ENCODE data around the gene TTLL1.
A peak's percentile ranks its signal among the peaks of the same experiment; 100 is the strongest.

The TTLL1 gene

GRCh38 chr22:43014869-43015676 lies 74.1 kb downstream of the TTLL1 start, which contains the start of gene PACSIN2:
Gene PACSIN2 (minus strand): TSS chr22:43015149. CDS start chr22:42912080, 103,069 bp downstream.
- no peaks in the 10 kb centered on the region for H3K27me3 ChIP-seq (replicated peaks; ENCODE audit: control insufficient read depth, insufficient read depth, low read length, poor library complexity, severe bottlenecking)
- H3K4me3 ChIP-seq (ENCODE audit: insufficient read depth, low read depth, low read length, poor library complexity, severe bottlenecking), result peak within 1 kb of the TSS; percentile 80
- no peaks in the 10 kb centered on the region for H3K9me3 ChIP-seq (ENCODE audit: control insufficient read depth, low read length)
- DNase-seq, result peak; percentile 97 to 99 (median 98)
- no peaks in the 10 kb centered on the region for H3K36me3 ChIP-seq (ENCODE audit: control insufficient read depth, insufficient read depth, low read length)
- peak within 1 kb of the TSS; percentile 83 for H3K27ac ChIP-seq (ENCODE audit: insufficient read depth, low read length, poor library complexity, severe bottlenecking)
- H3K4me1 ChIP-seq (ENCODE audit: control insufficient read depth, insufficient read depth, low read length, poor library complexity, severe bottlenecking), result peaks cover 11% of the 10 kb centered on the region

GRCh38 chr22:43014316-43014868 lies 74.8 kb downstream of the TTLL1 start:
- peak overlapping the region; percentile 83 for H3K27ac ChIP-seq (ENCODE audit: insufficient read depth, low read length, poor library complexity, severe bottlenecking)
- H3K27me3 ChIP-seq (replicated peaks; ENCODE audit: control insufficient read depth, insufficient read depth, low read length, poor library complexity, severe bottlenecking), result no peaks in the 10 kb centered on the region
- DNase-seq, result peak in 2 of 3 donors; percentile 39 to 43
- no peaks in the 10 kb centered on the region for H3K36me3 ChIP-seq (ENCODE audit: control insufficient read depth, insufficient read depth, low read length)
- H3K4me1 ChIP-seq (ENCODE audit: control insufficient read depth, insufficient read depth, low read length, poor library complexity, severe bottlenecking), result peaks cover 11% of the 10 kb centered on the region
- H3K9me3 ChIP-seq (ENCODE audit: control insufficient read depth, low read length), result no peaks in the 10 kb centered on the region
- peak overlapping the region; percentile 80 for H3K4me3 ChIP-seq (ENCODE audit: insufficient read depth, low read depth, low read length, poor library complexity, severe bottlenecking)

GRCh38 chr22:43013355-43014315 lies 75.6 kb downstream of the TTLL1 start:
- Histone ChIP-seq H3K27me3 (replicated peaks; ENCODE audit: control insufficient read depth, insufficient read depth, low read length, poor library complexity, severe bottlenecking) (no peaks in the 10 kb centered on the region), H3K4me1 (ENCODE audit: control insufficient read depth, insufficient read depth, low read length, poor library complexity, severe bottlenecking) (peaks cover 11% of the 10 kb centered on the region), H3K4me3 (ENCODE audit: insufficient read depth, low read depth, low read length, poor library complexity, severe bottlenecking) (peak overlapping the region; percentile 80), H3K27ac (ENCODE audit: insufficient read depth, low read length, poor library complexity, severe bottlenecking) (peak overlapping the region; percentile 83), H3K36me3 (ENCODE audit: control insufficient read depth, insufficient read depth, low read length) (no peaks in the 10 kb centered on the region), H3K9me3 (ENCODE audit: control insufficient read depth, low read length) (no peaks in the 10 kb centered on the region)
- DNase-seq, result peak in 2 of 3 donors; percentile 43 to 44

GRCh38 chr22:43012390-43012789 lies 76.8 kb downstream of the TTLL1 start:
- H3K4me3 ChIP-seq (ENCODE audit: insufficient read depth, low read depth, low read length, poor library complexity, severe bottlenecking), result no peak overlapping the region
- peaks cover 16% of the 10 kb centered on the region for H3K4me1 ChIP-seq (ENCODE audit: control insufficient read depth, insufficient read depth, low read length, poor library complexity, severe bottlenecking)
- DNase-seq, result no peak
- H3K9me3 ChIP-seq (ENCODE audit: control insufficient read depth, low read length), result no peaks in the 10 kb centered on the region
- no peak overlapping the region for H3K27ac ChIP-seq (ENCODE audit: insufficient read depth, low read length, poor library complexity, severe bottlenecking)
- no peaks in the 10 kb centered on the region for H3K27me3 ChIP-seq (replicated peaks; ENCODE audit: control insufficient read depth, insufficient read depth, low read length, poor library complexity, severe bottlenecking)
- H3K36me3 ChIP-seq (ENCODE audit: control insufficient read depth, insufficient read depth, low read length), result no peaks in the 10 kb centered on the region

- Histone ChIP-seq H3K36me3 (ENCODE audit: control insufficient read depth, insufficient read depth, low read length) (no peaks in the 10 kb centered on the region), H3K27ac (ENCODE audit: insufficient read depth, low read length, poor library complexity, severe bottlenecking) (no peak overlapping the region), H3K27me3 (replicated peaks; ENCODE audit: control insufficient read depth, insufficient read depth, low read length, poor library complexity, severe bottlenecking) (no peaks in the 10 kb centered on the region), H3K4me1 (ENCODE audit: control insufficient read depth, insufficient read depth, low read length, poor library complexity, severe bottlenecking) (peaks cover 16% of the 10 kb centered on the region), H3K9me3 (ENCODE audit: control insufficient read depth, low read length) (no peaks in the 10 kb centered on the region), H3K4me3 (ENCODE audit: insufficient read depth, low read depth, low read length, poor library complexity, severe bottlenecking) (no peak overlapping the region)
- DNase-seq, result no peak
Measured at GRCh38 chr22:43011079-43011478, 78.1 kb downstream of the TTLL1 start.

- Histone ChIP-seq H3K9me3 (ENCODE audit: control insufficient read depth, low read length) (no peaks in the 10 kb centered on the region), H3K36me3 (ENCODE audit: control insufficient read depth, insufficient read depth, low read length) (no peaks in the 10 kb centered on the region), H3K27ac (ENCODE audit: insufficient read depth, low read length, poor library complexity, severe bottlenecking) (no peak overlapping the region), H3K27me3 (replicated peaks; ENCODE audit: control insufficient read depth, insufficient read depth, low read length, poor library complexity, severe bottlenecking) (no peaks in the 10 kb centered on the region), H3K4me3 (ENCODE audit: insufficient read depth, low read depth, low read length, poor library complexity, severe bottlenecking) (no peak overlapping the region), H3K4me1 (ENCODE audit: control insufficient read depth, insufficient read depth, low read length, poor library complexity, severe bottlenecking) (peaks cover 20% of the 10 kb centered on the region)
- no peak for DNase-seq
Measured at GRCh38 chr22:43009444-43009843, 79.7 kb downstream of the TTLL1 start.

GRCh38 chr22:43008921-43009320 lies 80.3 kb downstream of the TTLL1 start:
- no peak overlapping the region for H3K4me3 ChIP-seq (ENCODE audit: insufficient read depth, low read depth, low read length, poor library complexity, severe bottlenecking)
- H3K4me1 ChIP-seq (ENCODE audit: control insufficient read depth, insufficient read depth, low read length, poor library complexity, severe bottlenecking), result peaks cover 24% of the 10 kb centered on the region

GRCh38 chr22:43008509-43008908 lies 80.7 kb downstream of the TTLL1 start:
- Histone ChIP-seq H3K9me3 (ENCODE audit: control insufficient read depth, low read length) (no peaks in the 10 kb centered on the region), H3K4me1 (ENCODE audit: control insufficient read depth, insufficient read depth, low read length, poor library complexity, severe bottlenecking) (peaks cover 20% of the 10 kb centered on the region), H3K4me3 (ENCODE audit: insufficient read depth, low read depth, low read length, poor library complexity, severe bottlenecking) (no peak overlapping the region), H3K27ac (ENCODE audit: insufficient read depth, low read length, poor library complexity, severe bottlenecking) (no peak overlapping the region), H3K36me3 (ENCODE audit: control insufficient read depth, insufficient read depth, low read length) (no peaks in the 10 kb centered on the region), H3K27me3 (replicated peaks; ENCODE audit: control insufficient read depth, insufficient read depth, low read length, poor library complexity, severe bottlenecking) (no peaks in the 10 kb centered on the region)
- no peak for DNase-seq

More at GRCh38 chr22:43008921-43009320, 80.3 kb downstream of the TTLL1 start:
- DNase-seq, result no peak
- no peaks in the 10 kb centered on the region for H3K36me3 ChIP-seq (ENCODE audit: control insufficient read depth, insufficient read depth, low read length)
- no peaks in the 10 kb centered on the region for H3K9me3 ChIP-seq (ENCODE audit: control insufficient read depth, low read length)
- H3K27ac ChIP-seq (ENCODE audit: insufficient read depth, low read length, poor library complexity, severe bottlenecking), result no peak overlapping the region
- no peaks in the 10 kb centered on the region for H3K27me3 ChIP-seq (replicated peaks; ENCODE audit: control insufficient read depth, insufficient read depth, low read length, poor library complexity, severe bottlenecking)

GRCh38 chr22:43007519-43008102 lies 81.6 kb downstream of the TTLL1 start:
- Histone ChIP-seq H3K4me1 (ENCODE audit: control insufficient read depth, insufficient read depth, low read length, poor library complexity, severe bottlenecking) (peaks cover 18% of the 10 kb centered on the region), H3K27ac (ENCODE audit: insufficient read depth, low read length, poor library complexity, severe bottlenecking) (no peak overlapping the region), H3K27me3 (replicated peaks; ENCODE audit: control insufficient read depth, insufficient read depth, low read length, poor library complexity, severe bottlenecking) (no peaks in the 10 kb centered on the region), H3K4me3 (ENCODE audit: insufficient read depth, low read depth, low read length, poor library complexity, severe bottlenecking) (no peak overlapping the region), H3K36me3 (ENCODE audit: control insufficient read depth, insufficient read depth, low read length) (no peaks in the 10 kb centered on the region), H3K9me3 (ENCODE audit: control insufficient read depth, low read length) (no peaks in the 10 kb centered on the region)
- no peak for DNase-seq

All from effector memory CD4-positive, alpha-beta T cell (primary cell).